SU-DHL-6 (cell line): Measurements from ENCODE around the gene FAM111A.

ENCODE experiments used
- CTCF ChIP-seq: fragments of 200-600 bp; sonication (generic); IDR thresholded peaks from one replicate; pipeline ENCODE4 v1.5.1; 2017; ENCODE audit warnings: antibody characterized with exemption, mild to moderate bottlenecking, low read length, moderate library complexity; ENCODE audit not compliant: insufficient read depth, poor library complexity, severe bottlenecking
- EZH2phosphoT487 ChIP-seq: fragments of 200-600 bp; sonication (generic), shearing (Covaris generic); conservative IDR thresholded peaks from 2 replicates; pipeline ENCODE4 v1.6.1; 2018; ENCODE audit warnings: mild to moderate bottlenecking, antibody characterized with exemption, low read length, moderate library complexity, mixed read lengths

- TF ChIP-seq CTCF: no peak
- no peak for TF ChIP-seq EZH2phosphoT487
Observed at GRCh38 chr11:59181746-59182456, 39.2 kb downstream of the FAM111A start.
